ENCODE data around the gene GPC6.
A peak's percentile ranks its signal among the peaks of the same experiment; 100 is the strongest.

Gene GPC6

GRCh38 chr13:94233837-94234236, 1007.2 kb downstream of the GPC6 start:
- in situ Hi-C loops (cut with MboI; ENCODE audit: low sequenced_read_pairs): no loop called here
- H3K4me3 ChIP-seq: no peak overlapping the region
- H3K9me3 ChIP-seq: no peaks in the 10 kb centered on the region
- H3K36me3 ChIP-seq (replicated peaks): no peaks in the 10 kb centered on the region
- no peaks in the 10 kb centered on the region for H3K27me3 ChIP-seq (ENCODE audit: low read depth)
- H3K4me1 ChIP-seq: no peaks in the 10 kb centered on the region
- no peak for DNase-seq (ENCODE audit: low spot score in 2 of 2)

- H3K4me3 ChIP-seq: no peak overlapping the region
- H3K9me3 ChIP-seq: no peaks in the 10 kb centered on the region
- in situ Hi-C loops (cut with MboI; ENCODE audit: low sequenced_read_pairs): no loop called here
- H3K4me1 ChIP-seq: no peaks in the 10 kb centered on the region
- no peak for DNase-seq (ENCODE audit: low spot score in 2 of 2)
- no peaks in the 10 kb centered on the region for H3K27me3 ChIP-seq (ENCODE audit: low read depth)
- H3K36me3 ChIP-seq (replicated peaks): no peaks in the 10 kb centered on the region
These were observed 1008.1 kb downstream of the GPC6 start for GRCh38 chr13:94234738-94235137.

GRCh38 chr13:94236132-94236531, 1009.5 kb downstream of the GPC6 start:
- H3K4me1 ChIP-seq: no peaks in the 10 kb centered on the region
- DNase-seq (ENCODE audit: low spot score in 2 of 2): no peak
- in situ Hi-C loops (cut with MboI; ENCODE audit: low sequenced_read_pairs): no loop called here
- no peaks in the 10 kb centered on the region for H3K27me3 ChIP-seq (ENCODE audit: low read depth)
- no peak overlapping the region for H3K4me3 ChIP-seq
- H3K36me3 ChIP-seq (replicated peaks): no peaks in the 10 kb centered on the region
- no peaks in the 10 kb centered on the region for H3K9me3 ChIP-seq

GRCh38 chr13:94236872-94237271, 1010.3 kb downstream of the GPC6 start:
- Histone ChIP-seq H3K4me1 (no peaks in the 10 kb centered on the region), H3K36me3 (replicated peaks) (no peaks in the 10 kb centered on the region), H3K9me3 (no peaks in the 10 kb centered on the region), H3K27me3 (ENCODE audit: low read depth) (no peaks in the 10 kb centered on the region), H3K4me3 (no peak overlapping the region)
- no peak for DNase-seq (ENCODE audit: low spot score in 2 of 2)
- in situ Hi-C loops (cut with MboI; ENCODE audit: low sequenced_read_pairs): no loop called here

DNA sequence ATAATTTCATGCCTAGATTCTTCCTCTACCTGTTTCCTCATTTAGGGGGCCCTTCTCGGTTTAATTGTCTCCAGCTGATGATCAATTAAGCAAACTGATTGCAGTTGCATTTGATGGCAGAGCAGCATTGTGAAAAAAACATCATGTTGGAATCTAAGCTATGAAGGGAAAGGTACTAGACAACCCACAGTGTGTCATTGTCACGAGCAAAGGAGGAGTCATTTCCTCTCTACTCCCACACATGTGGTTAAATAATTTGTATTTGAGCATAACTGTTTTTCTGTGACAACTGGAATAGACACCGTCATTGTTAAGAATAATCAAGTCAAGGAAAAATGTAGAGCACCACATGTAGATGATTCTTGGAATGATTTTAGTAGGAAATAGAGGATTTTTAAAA, 1012.5 kb downstream of the GPC6 start:
- no peak overlapping the region for H3K4me3 ChIP-seq
- in situ Hi-C loops (cut with MboI; ENCODE audit: low sequenced_read_pairs): no loop called here
- no peaks in the 10 kb centered on the region for H3K27me3 ChIP-seq (ENCODE audit: low read depth)
- no peak for DNase-seq (ENCODE audit: low spot score in 2 of 2)
- H3K36me3 ChIP-seq (replicated peaks): no peaks in the 10 kb centered on the region
- H3K4me1 ChIP-seq: no peaks in the 10 kb centered on the region
- H3K9me3 ChIP-seq: no peaks in the 10 kb centered on the region

DNA sequence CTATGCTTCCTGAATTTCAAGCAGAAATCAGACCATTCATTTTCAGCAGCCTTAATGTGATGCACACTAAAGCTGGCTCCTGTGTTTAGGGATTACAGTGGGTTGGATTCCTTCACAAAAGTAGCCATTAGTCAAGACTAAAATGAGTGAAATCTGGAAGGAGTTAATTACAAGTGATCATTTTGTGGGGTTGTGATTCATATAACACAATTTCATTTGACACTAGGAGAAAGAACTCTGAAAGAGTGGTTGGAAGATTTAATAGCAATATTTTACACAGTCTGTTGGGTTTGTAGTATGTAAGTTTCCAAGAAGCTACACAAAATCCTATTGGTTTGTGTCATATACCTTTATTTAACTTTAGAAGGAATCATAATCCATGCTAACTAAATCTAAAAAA, 1015.9 kb downstream of the GPC6 start:
- no peak overlapping the region for H3K4me3 ChIP-seq
- H3K27me3 ChIP-seq (ENCODE audit: low read depth): no peaks in the 10 kb centered on the region
- no peak for DNase-seq (ENCODE audit: low spot score in 2 of 2)
- H3K36me3 ChIP-seq (replicated peaks): no peaks in the 10 kb centered on the region
- in situ Hi-C loops (cut with MboI; ENCODE audit: low sequenced_read_pairs): no loop called here
- H3K9me3 ChIP-seq: no peaks in the 10 kb centered on the region
- no peaks in the 10 kb centered on the region for H3K4me1 ChIP-seq

DNA sequence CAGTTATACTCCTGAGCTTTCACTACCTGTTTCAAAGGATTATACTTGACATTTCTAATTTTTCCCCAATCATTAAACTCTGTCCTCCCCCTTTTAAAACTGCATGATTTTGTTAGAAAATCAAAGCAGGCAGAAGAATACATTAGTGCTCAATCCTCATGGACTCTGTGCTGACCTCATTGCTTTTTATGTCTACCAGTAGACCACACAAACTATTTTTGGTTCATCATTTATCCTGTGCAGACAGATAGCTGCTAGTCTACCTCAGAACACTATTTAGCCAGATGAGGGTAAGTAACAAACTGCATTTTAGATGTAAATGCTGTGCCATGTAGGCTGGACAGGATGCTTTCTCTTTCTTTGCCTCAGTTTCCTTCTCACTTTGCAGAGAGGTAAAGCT, 1016.9 kb downstream of the GPC6 start:
- H3K9me3 ChIP-seq: no peaks in the 10 kb centered on the region

DNA sequence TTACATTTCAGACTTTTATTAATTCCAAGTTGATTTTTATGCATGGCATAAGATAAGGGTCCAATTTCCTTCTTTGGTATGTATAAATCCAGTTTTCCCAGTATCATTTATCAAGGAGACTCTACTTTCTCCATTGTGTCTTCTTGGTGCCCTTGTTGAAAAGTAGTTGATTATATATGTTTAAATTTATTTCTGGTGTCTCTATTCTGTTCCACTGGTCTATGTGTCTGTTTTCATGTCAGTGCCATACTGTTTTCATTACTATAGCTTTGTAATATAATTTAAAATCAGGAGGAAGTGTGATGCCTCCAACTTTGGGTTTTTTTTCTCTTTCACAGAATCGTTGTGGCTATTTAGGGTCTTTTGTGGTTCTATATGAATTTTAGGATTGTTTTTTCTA, 1019.9 kb downstream of the GPC6 start:
- no peaks in the 10 kb centered on the region for H3K36me3 ChIP-seq (replicated peaks)
- DNase-seq (ENCODE audit: low spot score in 2 of 2): no peak
- no peaks in the 10 kb centered on the region for H3K9me3 ChIP-seq
- peaks cover 2% of the 10 kb centered on the region; the same call in 1 of the 2 replicates for H3K4me1 ChIP-seq
- H3K4me3 ChIP-seq: no peak overlapping the region
- in situ Hi-C loops (cut with MboI; ENCODE audit: low sequenced_read_pairs): no loop called here
- no peaks in the 10 kb centered on the region for H3K27me3 ChIP-seq (ENCODE audit: low read depth)

More for the DNA sequence above, 1016.9 kb downstream of the GPC6 start:
- no peak for DNase-seq (ENCODE audit: low spot score in 2 of 2)
- H3K4me3 ChIP-seq: no peak overlapping the region
- no peaks in the 10 kb centered on the region for H3K4me1 ChIP-seq
- H3K27me3 ChIP-seq (ENCODE audit: low read depth): no peaks in the 10 kb centered on the region
- in situ Hi-C loops (cut with MboI; ENCODE audit: low sequenced_read_pairs): no loop called here
- no peaks in the 10 kb centered on the region for H3K36me3 ChIP-seq (replicated peaks)

GRCh38 chr13:94247890-94248289, 1021.3 kb downstream of the GPC6 start:
- H3K36me3 ChIP-seq (replicated peaks): no peaks in the 10 kb centered on the region
- H3K4me1 ChIP-seq: peaks cover 2% of the 10 kb centered on the region; the same call in 1 of the 2 replicates
- no peaks in the 10 kb centered on the region for H3K9me3 ChIP-seq
- no peak for DNase-seq (ENCODE audit: low spot score in 2 of 2)
- H3K4me3 ChIP-seq: no peak overlapping the region
- no peaks in the 10 kb centered on the region for H3K27me3 ChIP-seq (ENCODE audit: low read depth)
- in situ Hi-C loops (cut with MboI; ENCODE audit: low sequenced_read_pairs): no loop called here

DNA sequence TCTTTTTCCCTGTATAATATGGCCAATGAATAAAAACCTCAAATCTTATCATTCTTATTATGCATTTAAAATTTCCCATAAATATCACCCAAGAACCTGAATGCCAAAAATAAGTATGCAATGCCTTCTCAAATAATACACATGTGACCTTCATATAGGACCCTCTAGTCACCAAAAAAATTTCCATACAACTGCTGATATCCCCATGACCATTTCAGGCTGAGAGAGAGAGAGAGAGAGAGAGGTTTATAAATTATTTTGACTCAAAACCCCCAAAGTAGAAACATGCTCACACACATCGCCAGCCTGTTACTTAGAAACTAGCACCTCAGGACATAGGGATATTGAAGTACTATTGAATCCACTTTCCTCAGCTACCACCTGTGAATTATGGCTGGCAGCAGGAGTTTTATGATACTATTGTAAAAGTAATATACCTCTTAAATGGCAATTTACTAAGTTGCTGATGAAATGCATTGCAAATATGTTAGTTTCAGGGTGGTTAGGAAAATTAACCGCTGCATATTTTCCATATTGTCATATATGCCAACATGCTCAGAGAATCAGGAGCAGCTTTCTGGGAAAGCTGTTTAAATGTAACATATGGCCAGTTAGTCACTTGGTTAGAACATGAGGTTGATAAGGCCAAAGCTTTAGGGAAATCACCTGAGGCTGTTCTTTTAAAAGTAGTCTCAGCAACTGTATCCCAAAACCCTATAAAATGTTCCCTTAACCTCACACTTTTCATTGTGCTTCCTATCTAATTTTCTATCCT, 1022.0 kb downstream of the GPC6 start:
- H3K4me3 ChIP-seq: no peak overlapping the region
- H3K9me3 ChIP-seq: no peaks in the 10 kb centered on the region
- H3K4me1 ChIP-seq: peaks cover 2% of the 10 kb centered on the region; the same call in 1 of the 2 replicates
- in situ Hi-C loops (cut with MboI; ENCODE audit: low sequenced_read_pairs): no loop called here
- no peak for DNase-seq (ENCODE audit: low spot score in 2 of 2)
- no peaks in the 10 kb centered on the region for H3K27me3 ChIP-seq (ENCODE audit: low read depth)
- no peaks in the 10 kb centered on the region for H3K36me3 ChIP-seq (replicated peaks)

DNA sequence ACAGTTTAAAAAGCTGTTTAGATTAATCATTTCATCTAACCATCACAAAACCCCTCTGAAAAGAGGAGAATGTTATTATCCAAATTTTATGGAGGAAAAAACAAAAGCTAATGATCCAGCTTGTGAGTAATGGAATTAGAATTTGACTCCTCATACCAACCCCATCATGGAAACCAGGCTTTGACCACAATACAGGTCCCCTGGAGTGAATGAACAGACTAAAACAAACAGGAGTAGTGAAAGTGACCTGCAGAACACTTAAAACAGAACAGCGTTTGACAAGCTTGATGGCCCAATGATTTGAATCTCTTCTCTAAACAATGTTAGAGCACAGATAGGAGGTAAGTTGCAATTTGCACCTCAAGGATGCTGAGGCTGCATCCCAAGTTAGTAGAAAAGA, 1022.9 kb downstream of the GPC6 start:
- DNase-seq (ENCODE audit: low spot score in 2 of 2): peak in 1 of 2 experiments; percentile 29
- H3K4me1 ChIP-seq: peaks cover 2% of the 10 kb centered on the region; the same call in 1 of the 2 replicates
- no peaks in the 10 kb centered on the region for H3K36me3 ChIP-seq (replicated peaks)
- no peaks in the 10 kb centered on the region for H3K27me3 ChIP-seq (ENCODE audit: low read depth)
- H3K4me3 ChIP-seq: no peak overlapping the region
- in situ Hi-C loops (cut with MboI; ENCODE audit: low sequenced_read_pairs): no loop called here
- H3K9me3 ChIP-seq: no peaks in the 10 kb centered on the region

GRCh38 chr13:94251831-94252608, 1025.4 kb downstream of the GPC6 start:
- Histone ChIP-seq H3K27me3 (ENCODE audit: low read depth) (no peaks in the 10 kb centered on the region), H3K9me3 (no peaks in the 10 kb centered on the region), H3K4me3 (no peak overlapping the region), H3K36me3 (replicated peaks) (no peaks in the 10 kb centered on the region), H3K4me1 (peaks cover 2% of the 10 kb centered on the region)
- no peak for DNase-seq (ENCODE audit: low spot score in 2 of 2)
- in situ Hi-C loops (cut with MboI; ENCODE audit: low sequenced_read_pairs): no loop called here

GRCh38 chr13:94254737-94255136, 1028.1 kb downstream of the GPC6 start:
- Histone ChIP-seq H3K4me1 (no peaks in the 10 kb centered on the region; the same call in 1 of the 2 replicates), H3K27me3 (ENCODE audit: low read depth) (no peaks in the 10 kb centered on the region), H3K9me3 (no peaks in the 10 kb centered on the region), H3K36me3 (replicated peaks) (no peaks in the 10 kb centered on the region), H3K4me3 (no peak overlapping the region)
- in situ Hi-C loops (cut with MboI; ENCODE audit: low sequenced_read_pairs): no loop called here
- DNase-seq (ENCODE audit: low spot score in 2 of 2): no peak

GRCh38 chr13:94256721-94257120, 1030.1 kb downstream of the GPC6 start:
- no peak overlapping the region for H3K4me3 ChIP-seq
- H3K36me3 ChIP-seq (replicated peaks): no peaks in the 10 kb centered on the region
- in situ Hi-C loops (cut with MboI; ENCODE audit: low sequenced_read_pairs): no loop called here
- no peaks in the 10 kb centered on the region for H3K27me3 ChIP-seq (ENCODE audit: low read depth)
- no peaks in the 10 kb centered on the region; the same call in 1 of the 2 replicates for H3K4me1 ChIP-seq
- H3K9me3 ChIP-seq: no peaks in the 10 kb centered on the region
- DNase-seq (ENCODE audit: low spot score in 2 of 2): no peak

Data from HAP-1 (cell line).